ENCODE results near the gene TSTD2.
"Not testable (repeated sequence)": the region's sequence is repeated elsewhere in the genome, so short reads cannot be mapped to it uniquely, and the experiment has no call there.

TSTD2 gene

DNA sequence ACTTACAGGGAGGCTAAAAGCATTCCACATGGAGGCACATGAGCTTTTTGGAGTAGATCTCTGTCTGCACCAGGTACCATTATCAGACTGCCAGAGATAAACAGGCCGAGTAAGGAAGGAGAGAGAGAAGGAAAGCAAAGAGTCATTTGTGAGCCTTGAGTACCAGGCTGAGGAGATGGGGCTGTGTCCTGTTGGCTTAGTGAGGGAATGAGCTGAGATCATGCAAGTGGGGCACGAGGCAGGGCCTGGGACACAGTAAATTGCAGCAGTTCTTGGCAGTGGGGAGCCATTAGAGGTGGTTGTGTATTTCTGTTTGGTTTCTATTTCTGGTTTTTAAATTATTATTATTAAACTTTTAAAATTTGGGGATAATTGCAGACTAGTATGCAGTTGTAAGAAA is 53.3 kb downstream of the TSTD2 start:
- no peak overlapping the region for H3K4me3 ChIP-seq (ENCODE audit: low read length)
- no peak for TF ChIP-seq ZNF274 (IDR thresholded peaks at IDR 0.05; ENCODE audit: low read depth, low read length)

DNA sequence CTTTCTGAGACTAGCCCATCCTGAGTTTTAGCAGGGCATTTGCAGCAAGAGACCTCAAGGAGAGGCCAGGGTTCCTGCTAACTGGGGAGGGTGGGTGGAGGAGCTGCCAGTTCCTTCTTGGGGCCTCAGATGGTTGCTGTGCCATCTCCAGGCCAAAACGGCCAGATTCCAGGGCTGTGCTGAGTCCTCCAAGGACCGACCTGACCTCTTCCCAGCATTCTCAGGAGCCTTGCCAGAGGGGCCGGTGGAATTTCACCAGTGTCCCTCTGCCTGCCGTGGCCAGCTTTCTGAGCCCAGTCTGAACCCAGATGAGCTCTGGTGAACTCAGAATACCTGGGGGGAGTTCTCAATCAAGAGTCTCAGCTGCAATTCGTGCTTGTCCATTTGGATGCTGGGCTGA is 54.3 kb downstream of the TSTD2 start:
- no peak for TF ChIP-seq ZNF274 (IDR thresholded peaks at IDR 0.05; ENCODE audit: low read depth, low read length)
- no peak overlapping the region for H3K4me3 ChIP-seq (ENCODE audit: low read length)

DNA sequence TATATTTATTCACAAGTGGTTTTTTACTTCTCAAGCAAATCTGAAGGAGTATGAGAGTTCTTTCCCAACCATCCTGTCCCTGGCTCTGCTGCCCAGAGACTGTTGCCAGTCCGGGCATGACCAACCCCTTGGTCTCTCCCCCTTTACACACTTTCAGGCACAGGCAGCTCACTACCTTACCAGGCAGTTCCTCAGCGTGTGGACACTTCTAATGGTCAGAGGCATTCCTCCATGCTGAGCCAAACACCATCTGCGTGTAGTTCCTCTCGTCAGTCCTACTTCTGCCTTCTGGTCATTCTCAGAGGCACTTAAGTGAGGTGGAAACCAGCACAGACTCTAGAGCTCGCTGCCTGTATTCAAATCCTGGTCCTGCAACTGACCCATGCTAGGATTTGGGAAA is 56.1 kb downstream of the TSTD2 start:
- TF ChIP-seq ZNF274 (IDR thresholded peaks at IDR 0.05; ENCODE audit: low read depth, low read length) = no peak
- H3K4me3 ChIP-seq (ENCODE audit: low read length) = no peak overlapping the region

DNA sequence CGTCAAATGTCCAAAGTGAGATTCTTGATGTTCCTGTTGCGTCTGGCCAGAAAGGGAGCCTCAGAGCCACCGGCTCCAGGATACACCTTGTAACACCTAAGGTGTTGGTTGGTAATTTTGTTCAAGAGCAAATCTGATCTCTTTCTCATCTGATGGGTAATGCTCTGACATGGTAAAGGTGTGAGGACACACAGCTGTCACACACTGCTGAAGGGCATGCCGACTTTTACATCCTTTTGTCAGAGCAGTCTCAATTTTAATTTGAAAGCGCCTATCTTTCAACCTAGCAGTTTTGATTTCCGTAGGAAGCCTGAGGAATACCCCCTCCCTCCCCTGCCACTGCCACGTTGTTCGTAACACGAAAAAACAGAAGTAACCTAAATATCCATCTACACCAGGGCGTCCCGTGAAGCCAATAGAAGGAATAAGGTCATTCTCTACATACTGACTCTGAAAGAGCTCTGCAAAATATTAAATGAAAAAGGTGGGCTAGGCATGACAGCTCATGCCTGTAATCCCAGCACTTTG is 57.4 kb downstream of the TSTD2 start:
- no peak overlapping the region for H3K4me3 ChIP-seq (ENCODE audit: low read length)
- TF ChIP-seq ZNF274 (IDR thresholded peaks at IDR 0.05; ENCODE audit: low read depth, low read length) = no peak

DNA sequence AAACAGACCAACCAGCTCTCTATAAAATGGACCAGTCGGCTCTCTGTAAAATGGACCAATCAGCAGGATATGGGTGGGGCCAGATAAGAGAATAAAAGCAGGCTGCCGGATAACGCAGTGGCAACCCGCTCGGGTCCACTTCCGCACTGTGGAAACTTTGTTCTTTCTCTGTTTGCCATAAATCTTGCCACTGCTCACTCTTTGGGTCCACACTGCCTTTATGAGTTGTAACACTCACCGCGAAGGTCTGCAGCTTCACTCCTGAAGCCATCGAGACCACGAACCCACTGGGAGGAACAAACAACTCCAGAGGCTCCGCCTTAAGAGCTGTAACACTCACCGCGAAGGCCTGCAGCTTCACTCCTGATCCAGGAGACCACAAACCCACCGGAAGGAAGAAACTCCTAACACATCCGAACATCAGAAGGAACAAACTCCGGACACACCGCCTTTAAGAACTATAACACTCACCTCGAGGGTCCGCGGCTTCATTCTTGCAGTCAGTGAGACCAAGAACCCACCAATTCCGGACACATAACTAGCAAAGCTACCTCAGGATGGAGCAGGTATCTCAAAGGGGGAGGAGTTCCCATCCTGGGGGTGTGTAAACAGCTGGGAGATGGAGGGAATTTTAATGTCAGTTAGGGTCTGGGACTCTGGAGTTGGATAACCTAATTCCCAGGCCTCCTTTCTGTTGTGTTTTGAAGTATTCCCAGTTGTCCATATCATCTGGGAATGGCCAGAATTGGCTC is 58.1 kb downstream of the TSTD2 start:
- H3K4me3 ChIP-seq (ENCODE audit: low read length) = peak overlapping the region; percentile 19; the same call in 1 of the 2 replicates

DNA sequence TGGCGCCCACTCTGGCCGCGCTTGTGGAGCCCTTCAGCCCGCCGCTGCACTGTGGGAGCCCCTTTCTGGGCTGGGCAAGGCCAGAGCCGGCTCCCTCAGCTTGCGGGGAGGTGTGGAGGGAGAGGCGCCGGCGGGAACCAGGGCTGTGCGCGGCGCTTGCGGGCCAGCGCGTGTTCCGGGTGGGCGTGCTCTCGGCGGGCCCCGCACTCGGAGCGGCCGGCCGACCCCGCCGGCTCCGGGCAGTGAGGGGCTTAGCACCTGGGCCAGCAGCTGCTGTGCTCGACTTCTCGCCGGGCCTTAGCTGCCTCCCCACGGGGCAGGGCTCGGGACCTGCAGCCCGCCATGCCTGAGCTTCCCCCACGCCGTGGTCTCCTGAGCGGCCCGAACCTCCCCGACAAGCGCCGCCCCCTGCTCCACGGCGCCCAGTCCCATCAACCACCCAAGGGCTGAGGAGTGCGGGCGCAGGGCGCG is 59.0 kb downstream of the TSTD2 start:
- H3K4me3 ChIP-seq (ENCODE audit: low read length) = not testable (repeated sequence)

DNA sequence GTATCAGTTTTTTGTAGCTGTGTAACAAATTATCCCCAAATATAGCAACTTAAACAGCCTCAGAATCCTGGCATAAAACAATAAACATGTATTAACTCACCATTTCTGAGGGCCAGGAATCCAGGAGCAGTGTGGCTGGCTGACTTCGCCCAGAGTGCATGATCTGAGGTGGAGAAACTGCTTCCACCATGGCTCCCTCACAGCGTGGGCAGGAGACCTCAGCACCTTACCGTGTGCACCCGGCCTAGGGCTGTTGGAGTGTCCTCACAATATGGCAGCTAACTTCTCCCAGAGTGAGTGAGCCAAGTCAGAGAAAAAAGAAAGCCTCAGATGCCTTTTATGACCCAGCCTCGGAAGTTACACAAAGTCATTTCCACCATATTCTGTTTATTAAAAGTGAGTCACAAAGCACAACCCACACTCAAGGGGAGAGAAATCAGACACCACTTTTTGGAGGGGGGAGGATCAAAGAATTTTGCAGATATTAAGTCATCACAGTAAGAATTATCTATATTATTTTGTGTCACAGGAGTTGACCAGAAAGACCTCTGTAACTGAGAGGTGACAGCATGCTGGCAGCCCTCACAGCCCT is 59.6 kb downstream of the TSTD2 start:
- no peak for TF ChIP-seq ZNF274 (IDR thresholded peaks at IDR 0.05; ENCODE audit: low read depth, low read length)

DNA sequence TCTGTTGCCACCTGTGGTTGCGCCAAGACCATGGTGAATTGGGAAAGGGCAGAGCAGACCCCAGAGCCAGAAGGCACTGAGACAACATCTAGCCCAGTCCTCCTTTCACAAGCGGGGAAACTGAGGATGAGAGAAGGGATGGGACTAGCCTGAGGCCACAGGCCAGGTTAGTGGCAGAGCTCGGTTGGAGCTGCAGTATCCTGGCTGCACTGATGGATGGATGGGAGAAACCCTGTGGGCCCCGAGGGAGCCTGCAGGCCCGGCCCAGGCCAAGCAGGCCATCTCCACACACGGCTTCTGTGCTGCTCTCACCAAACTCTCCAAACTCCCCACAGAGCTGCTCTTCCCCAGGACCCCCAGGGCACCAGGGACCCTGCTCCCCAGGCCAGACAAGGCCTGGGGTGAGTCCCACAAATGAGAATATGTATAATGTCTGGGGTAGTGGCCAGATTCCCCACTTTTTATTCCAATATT is 60.2 kb downstream of the TSTD2 start:
- H3K4me3 ChIP-seq (ENCODE audit: low read length) = no peak overlapping the region

More for the DNA sequence above, 59.6 kb downstream of the TSTD2 start:
- H3K4me3 ChIP-seq (ENCODE audit: low read length) = no peak overlapping the region

DNA sequence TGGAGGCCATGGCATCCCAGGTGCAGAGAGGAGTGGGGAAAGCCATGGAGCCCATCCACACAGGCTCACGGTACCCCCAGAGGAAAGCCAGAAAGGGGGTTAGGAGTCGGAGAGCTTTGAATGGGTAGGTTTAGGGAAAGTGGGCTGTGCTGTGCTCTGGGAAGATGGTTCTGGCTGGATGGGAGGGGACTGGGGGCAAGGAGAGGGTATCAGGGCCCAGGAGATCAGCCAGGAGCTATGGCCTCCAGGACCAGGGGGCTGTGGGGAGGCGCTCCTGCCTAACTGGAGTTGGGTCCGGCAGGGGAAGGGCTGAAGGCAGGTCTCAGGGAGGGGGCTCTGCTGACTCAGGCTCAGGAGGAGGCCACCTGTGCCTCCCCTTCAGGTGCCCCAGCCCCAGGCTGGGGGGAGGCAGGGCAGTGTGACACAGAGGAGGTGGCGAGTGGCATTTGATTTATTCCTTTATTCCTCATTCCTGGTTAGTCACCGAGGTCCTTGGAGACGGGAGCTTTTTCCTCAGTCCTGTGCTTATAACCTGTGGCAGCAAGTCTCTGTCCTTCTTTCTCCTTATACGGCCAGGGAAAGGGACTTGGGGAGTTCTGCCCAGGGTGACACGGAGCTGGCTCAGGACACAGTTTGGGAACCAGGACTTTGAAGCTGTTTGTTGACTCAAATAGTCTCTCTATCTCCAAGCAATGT is 60.8 kb downstream of the TSTD2 start:
- H3K4me3 ChIP-seq (ENCODE audit: low read length) = no peak overlapping the region
- TF ChIP-seq ZNF274 (IDR thresholded peaks at IDR 0.05; ENCODE audit: low read depth, low read length) = no peak

More for the DNA sequence above, 60.2 kb downstream of the TSTD2 start:
- no peak for TF ChIP-seq ZNF274 (IDR thresholded peaks at IDR 0.05; ENCODE audit: low read depth, low read length)

DNA sequence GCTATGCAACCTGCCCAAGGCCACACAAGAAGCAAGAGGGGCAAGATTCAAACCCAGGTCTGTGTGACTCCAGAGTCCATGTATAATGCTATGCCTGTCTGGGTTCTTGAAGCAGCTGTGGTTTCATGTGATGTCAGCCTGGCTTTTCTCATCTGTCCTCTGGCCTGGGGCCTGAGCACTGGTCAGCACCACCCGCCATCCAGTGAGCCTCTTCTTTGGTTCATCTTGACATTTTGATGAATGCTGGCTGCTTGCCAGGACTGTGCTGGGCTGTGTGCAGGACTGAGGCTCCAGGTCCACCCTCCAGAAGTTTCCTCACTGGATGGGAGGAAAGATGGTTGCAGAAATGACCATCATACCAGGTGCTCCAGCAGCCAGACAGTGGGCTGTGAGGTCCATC is 61.5 kb downstream of the TSTD2 start:
- H3K4me3 ChIP-seq (ENCODE audit: low read length) = no peak overlapping the region
- no peak for TF ChIP-seq ZNF274 (IDR thresholded peaks at IDR 0.05; ENCODE audit: low read depth, low read length)

DNA sequence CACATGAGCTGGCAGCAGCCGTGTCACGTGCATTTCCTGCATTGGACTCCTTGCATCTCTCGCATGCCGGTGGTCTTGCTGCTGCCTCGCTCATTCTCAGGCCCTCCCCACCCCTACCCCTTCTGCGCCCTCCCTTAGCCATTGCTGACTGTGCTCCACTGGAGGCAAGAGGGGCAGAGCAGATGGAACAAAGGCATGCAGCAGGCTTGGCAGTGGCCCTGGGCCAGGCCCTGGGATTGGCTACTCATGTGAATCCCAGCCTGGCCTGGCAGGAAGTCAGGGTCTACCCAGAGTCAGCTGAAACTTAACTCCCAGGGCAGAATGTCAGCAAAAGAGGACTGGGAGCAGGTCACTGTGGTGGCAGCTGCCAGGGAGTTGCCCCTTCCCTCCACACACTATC is 62.3 kb downstream of the TSTD2 start:
- no peak overlapping the region for H3K4me3 ChIP-seq (ENCODE audit: low read length)
- TF ChIP-seq ZNF274 (IDR thresholded peaks at IDR 0.05; ENCODE audit: low read depth, low read length) = no peak

DNA sequence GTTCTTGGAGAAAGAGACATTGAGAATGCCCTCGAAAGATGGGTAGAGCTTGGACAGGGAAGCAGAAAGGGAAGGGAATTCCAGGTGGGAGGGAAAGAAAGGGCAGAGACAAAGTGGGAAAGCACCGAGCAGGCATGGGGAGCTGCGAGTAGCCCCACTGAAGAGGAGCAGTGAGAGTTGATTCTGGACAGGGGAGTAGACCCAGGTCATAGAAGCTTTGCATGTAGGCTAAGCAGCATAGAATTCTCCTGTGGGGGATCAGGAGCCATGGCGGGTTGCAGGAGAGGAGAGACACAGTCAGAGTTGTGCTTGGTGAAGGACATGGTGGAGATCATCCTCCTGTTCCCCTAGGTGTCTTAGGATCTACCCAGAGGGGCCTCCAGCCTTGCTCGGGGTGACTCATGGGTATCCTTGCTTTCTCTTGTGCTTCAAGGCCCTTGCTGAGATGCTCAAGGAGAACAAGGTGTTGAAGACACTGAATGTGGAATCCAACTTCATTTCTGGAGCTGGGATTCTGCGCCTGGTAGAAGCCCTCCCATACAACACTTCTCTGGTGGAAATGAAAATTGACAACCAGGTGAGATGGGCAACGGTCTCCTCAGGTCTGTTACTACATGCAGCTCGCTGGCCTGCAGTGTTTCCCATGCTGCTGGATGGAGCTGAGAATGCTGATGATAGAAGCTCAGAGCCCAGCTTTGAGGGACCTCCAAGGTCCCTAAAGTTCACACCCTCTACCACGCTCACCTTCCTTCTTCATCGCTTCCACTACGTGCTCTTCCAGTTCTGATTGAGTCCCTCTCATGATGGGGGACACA is 64.5 kb downstream of the TSTD2 start:
- H3K4me3 ChIP-seq (ENCODE audit: low read length) = no peak overlapping the region
- TF ChIP-seq ZNF274 (IDR thresholded peaks at IDR 0.05; ENCODE audit: low read depth, low read length) = no peak

DNA sequence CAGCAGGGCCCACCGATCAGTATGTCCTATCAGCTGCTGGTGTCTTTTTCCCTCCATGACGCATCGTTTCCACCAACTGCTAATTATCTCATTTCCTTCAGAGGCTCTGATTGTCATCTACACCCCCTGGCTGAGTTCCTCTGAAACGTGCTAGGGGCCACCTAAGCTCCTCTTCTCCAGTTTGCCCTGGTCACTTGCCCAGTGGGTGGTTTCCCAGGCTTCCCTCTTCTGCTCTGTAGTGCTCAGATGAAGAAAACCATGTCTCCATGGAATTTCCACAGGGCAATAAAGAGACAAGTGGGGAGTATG is 65.3 kb downstream of the TSTD2 start:
- TF ChIP-seq ZNF274 (IDR thresholded peaks at IDR 0.05; ENCODE audit: low read depth, low read length) = no peak
- no peak overlapping the region for H3K4me3 ChIP-seq (ENCODE audit: low read length)

All from GM08714 (cell line).